Suppressor macrophage treated with lipopolysaccharide for 4 hours (primary cell): ENCODE data around the gene BRMS1L.
"Not testable (repeated sequence)": the region's sequence is repeated elsewhere in the genome, so short reads cannot be mapped to it uniquely, and the experiment has no call there.

Source experiments
- DNase-seq: peaks from one replicate; pipeline ENCODE4 v3.0.0-alpha.2; 2020

BRMS1L gene

GRCh38 chr14:35826218-35826951 lies at the start of gene BRMS1L:
BRMS1L (plus strand) TSS chr14:35826338; CDS start chr14:35826517, 179 bp downstream.
- peak; percentile 98 for DNase-seq

GRCh38 chr14:35776823-35777222 lies 49.3 kb upstream of the BRMS1L start:
- DNase-seq = no peak

- not testable (repeated sequence) for DNase-seq
Observed at GRCh38 chr14:35777550-35777949, 48.6 kb upstream of the BRMS1L start.

GRCh38 chr14:35779368-35779767 lies 46.8 kb upstream of the BRMS1L start:
- DNase-seq = no peak

- no peak for DNase-seq
Observed at GRCh38 chr14:35783699-35784098, 42.4 kb upstream of the BRMS1L start.

GRCh38 chr14:35786856-35787255 lies 39.3 kb upstream of the BRMS1L start:
- no peak for DNase-seq

- no peak for DNase-seq
Observed at GRCh38 chr14:35789651-35790050, 36.5 kb upstream of the BRMS1L start.

GRCh38 chr14:35797796-35798195 lies 28.3 kb upstream of the BRMS1L start:
- DNase-seq = no peak

- DNase-seq = no peak
Observed at GRCh38 chr14:35806006-35806907, 19.9 kb upstream of the BRMS1L start.

- no peak for DNase-seq
Observed at GRCh38 chr14:35807131-35807961, 18.8 kb upstream of the BRMS1L start.

- no peak for DNase-seq
Observed at GRCh38 chr14:35808076-35808637, 18.0 kb upstream of the BRMS1L start.

- peak; percentile 97 for DNase-seq
Observed at GRCh38 chr14:35808638-35809563, 17.2 kb upstream of the BRMS1L start, which contains the start of gene RALGAPA1. RALGAPA1 (minus strand) TSS chr14:35809295; CDS start chr14:35808835, 460 bp downstream.

GRCh38 chr14:35809597-35809996 lies 16.5 kb upstream of the BRMS1L start:
- no peak for DNase-seq

GRCh38 chr14:35810963-35811362 lies 15.2 kb upstream of the BRMS1L start:
- no peak for DNase-seq

GRCh38 chr14:35814371-35815005 lies 11.7 kb upstream of the BRMS1L start:
- DNase-seq = peak; percentile 85

- peak; percentile 23 for DNase-seq
Observed at GRCh38 chr14:35818346-35819115, 7.6 kb upstream of the BRMS1L start.

GRCh38 chr14:35819591-35820540 lies 6.3 kb upstream of the BRMS1L start:
- DNase-seq = no peak

GRCh38 chr14:35821564-35822411 lies 4.3 kb upstream of the BRMS1L start:
- peak; percentile 39 for DNase-seq
